ENCODE results near the gene PRDM16.

DNA sequence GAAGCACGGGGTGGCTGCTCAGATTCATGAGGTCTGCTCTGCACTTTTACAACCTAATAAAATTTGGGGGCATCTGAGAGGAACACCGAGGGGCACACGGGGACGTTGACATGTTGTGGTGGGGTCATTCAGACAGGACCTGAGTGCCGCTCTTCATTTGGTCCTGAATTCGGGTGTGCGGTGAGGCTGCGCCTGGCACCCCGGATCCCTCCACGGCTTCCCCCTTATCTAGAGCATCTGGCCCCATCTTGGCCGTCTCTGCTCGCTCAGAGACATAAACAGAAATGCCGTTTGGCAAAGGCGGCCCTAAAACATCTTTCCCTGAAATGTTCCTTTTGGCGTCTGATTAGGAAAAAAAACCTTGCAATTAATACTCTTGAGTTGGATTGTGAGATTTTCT lies 157.2 kb downstream of the PRDM16 start:
- TF ChIP-seq, protein P1, sequence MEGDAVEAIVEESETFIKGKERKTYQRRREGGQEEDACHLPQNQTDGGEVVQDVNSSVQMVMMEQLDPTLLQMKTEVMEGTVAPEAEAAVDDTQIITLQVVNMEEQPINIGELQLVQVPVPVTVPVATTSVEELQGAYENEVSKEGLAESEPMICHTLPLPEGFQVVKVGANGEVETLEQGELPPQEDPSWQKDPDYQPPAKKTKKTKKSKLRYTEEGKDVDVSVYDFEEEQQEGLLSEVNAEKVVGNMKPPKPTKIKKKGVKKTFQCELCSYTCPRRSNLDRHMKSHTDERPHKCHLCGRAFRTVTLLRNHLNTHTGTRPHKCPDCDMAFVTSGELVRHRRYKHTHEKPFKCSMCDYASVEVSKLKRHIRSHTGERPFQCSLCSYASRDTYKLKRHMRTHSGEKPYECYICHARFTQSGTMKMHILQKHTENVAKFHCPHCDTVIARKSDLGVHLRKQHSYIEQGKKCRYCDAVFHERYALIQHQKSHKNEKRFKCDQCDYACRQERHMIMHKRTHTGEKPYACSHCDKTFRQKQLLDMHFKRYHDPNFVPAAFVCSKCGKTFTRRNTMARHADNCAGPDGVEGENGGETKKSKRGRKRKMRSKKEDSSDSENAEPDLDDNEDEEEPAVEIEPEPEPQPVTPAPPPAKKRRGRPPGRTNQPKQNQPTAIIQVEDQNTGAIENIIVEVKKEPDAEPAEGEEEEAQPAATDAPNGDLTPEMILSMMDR (IDR thresholded peaks at IDR 0.05; ENCODE audit: borderline replicate concordance, extremely low read depth, low read length, poor library complexity, severe bottlenecking) = no peak
- TF ChIP-seq EZH2 (IDR thresholded peaks at IDR 0.05; ENCODE audit: borderline replicate concordance, low read depth, low read length, severe bottlenecking) = no peak
